NCI-H526 treated with DMSO at 0.1 percent for 48 hours (cell line): Measurements from ENCODE around the gene TMEM37.

Experiments
- DNase-seq: peaks from one replicate; lab custom pipeline; 2025; lab: John Stamatoyannopoulos, UW

TMEM37 gene

DNA sequence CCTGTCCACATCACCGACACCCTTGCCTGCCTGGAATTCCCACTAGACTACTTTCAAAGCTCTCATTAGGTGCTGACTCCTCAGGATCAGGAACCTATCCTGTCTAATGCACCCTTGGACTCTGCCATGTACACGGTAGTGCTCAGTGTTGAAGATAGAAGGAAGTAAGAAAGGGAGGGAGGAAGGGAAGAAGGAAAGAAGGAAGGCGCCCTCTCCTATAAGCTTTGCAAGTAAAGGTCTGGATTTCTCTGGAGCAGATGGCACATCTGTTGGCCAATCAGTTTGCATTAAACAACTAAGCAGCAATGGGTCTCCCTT, 47.3 kb downstream of the TMEM37 start:
- DNase-seq, result no peak

DNA sequence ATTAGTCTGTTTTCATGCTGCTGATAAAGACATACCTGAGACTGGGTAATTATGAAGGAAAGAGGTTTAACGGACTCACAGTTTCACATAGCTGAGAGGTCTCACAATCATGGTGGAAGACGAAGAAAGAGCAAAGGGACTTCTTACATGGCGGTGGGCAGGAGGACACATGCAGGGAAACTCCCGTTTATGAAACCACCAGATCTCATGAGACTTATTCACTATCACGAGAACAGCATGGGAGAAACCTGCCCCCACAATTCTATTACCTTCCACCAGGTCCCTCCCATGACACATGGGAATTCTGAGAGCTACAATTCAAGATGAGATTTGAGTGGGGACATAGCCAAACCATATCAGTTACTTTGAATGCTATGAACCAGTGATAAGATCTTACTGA, 48.5 kb downstream of the TMEM37 start:
- DNase-seq, result no peak

- no peak for DNase-seq
These were observed 49.1 kb downstream of the TMEM37 start for GRCh38 chr2:119480718-119481142.

DNA sequence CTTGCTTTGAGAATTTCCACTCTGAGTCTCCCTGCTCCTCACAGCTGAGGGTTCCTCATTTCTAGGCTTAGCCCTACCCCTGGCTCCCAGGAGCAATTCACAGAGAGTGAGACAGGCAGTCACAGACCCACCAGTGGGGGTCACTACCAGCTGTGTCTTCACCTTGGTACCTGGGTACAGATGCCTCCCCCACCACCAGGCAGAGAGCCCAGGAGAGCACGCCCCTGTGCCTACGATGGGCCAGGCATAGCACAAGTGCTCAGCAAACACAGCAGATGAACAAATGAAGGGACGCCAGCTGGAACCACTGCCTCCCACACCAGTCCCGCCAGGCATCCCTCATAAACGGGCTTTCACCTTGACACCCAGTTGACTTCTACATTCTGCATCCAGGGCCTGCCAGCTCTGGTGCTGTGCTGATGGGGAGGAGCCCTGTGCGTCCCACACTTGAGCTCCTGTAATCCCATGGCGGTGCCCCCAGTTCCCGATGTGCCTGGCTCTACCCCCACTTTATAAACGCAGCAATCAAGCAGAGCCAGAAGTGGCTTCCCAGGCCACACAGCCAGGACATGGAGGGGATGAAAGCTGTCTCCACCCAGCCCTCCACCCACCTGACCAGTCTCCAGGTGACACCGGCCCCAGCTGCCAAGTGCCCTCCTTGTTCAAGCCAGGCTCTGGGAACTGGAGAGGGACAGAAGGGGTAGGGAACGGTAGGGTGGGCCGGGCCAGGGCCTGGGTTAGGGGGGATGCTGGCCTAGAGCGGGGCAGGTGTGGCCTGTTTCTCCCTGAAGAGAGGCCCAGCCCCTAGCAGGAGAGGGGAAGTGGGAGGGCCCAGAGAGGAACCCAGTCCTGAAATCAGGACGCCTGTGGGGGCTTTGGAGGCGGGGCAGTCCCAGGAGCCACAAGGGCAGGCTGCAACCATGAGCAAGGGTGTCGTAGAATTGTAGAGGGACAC, 50.1 kb downstream of the TMEM37 start:
- DNase-seq, result no peak

DNA sequence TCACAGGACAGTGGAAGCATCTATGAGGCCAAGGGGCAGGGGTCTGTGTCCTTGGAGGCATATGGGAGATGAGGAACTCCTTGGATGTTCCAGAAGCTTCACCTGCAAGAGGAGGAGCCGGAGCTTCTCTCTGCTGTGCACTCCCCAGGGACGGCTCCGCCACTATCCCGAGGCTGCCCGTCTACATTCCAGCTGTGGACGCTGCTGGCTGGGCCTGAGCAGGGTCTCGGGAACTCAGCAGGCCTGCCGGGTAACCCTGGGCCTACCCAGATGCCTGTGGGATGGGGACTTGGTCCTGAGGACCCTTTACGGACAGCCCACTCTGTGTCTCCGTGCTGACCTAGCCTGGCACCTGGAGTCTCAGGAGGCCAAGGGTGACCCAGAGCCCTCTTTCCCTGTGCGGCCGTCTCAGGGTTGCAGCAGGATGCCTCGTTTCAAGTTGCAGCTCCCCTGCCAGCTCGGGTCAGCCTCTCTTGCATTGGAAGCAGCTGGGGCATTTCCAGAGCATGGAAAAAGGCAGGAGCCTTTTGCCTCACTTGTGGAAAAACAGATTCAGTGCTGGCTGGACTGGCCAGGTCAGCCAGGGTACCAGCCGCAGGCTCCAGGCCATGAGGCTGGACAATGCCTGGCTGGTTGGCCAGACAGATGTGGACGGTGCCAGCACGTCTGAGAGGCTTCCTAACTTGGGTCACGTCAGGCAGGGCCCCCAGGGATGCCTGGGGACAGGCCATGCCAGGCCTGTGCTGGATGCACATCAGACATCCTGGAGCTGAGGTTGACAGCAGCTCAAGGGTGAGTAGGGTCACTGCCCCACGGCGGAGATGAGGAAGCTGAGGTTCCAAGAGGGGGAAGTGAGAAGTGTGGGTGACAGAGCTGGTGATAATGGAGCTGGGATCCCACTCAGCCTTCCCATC, 51.1 kb downstream of the TMEM37 start:
- DNase-seq, result no peak

DNA sequence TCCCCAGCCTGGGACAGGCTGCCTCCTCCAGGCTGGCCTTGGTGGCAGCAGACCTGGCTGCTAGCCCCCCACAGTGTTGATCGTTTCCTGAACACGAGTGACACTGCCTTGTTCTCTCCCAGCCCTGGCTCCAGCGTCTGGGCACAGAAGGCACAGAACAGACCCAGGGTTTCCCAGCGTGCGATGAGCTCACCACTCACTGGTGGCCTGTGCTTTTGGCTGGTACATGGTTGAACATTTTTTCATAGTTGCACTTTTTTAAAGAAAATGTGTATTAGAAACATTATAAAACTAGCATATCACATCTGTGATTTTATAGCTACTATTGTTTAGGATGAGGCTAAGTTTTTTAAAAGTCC, 51.7 kb downstream of the TMEM37 start:
- DNase-seq, result no peak

DNA sequence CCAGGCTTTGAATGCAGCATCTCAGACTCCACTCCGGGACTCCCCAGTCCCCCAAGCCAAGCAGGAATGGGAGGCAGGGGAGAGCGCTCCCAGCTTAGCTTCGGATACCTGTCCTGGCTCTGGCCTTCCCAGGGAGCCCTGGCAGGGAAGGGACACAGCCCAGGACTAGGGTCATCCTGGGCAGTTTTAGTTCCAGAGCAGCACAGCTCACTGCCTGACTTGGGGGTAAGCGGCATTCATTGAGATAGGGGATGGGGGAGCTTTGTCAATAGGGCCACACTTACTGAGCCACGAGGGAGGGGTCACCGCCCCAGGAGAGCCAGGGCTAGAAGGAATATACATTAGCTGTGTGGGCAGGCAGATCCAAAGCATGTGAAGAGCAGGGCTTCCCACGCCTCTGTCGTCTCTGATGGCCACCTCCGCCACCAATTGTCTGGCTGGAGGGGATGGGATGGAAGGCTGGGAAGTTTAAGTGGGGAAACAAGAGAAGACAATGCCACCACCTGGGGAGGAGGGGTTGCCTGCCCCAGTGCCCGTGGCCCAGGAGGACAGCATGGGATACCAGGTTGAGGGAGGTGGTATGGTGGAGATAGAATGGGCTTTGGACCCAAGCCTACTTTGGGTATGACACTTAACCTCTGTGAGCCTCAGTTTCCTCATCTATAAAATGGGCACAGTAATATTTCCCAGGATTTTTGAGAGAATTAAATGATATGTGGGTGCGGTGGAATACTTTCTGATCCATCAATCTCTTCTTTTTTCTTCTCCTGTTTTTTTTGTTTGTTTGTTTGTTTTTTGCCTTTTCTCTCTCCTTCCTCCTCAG, 52.5 kb downstream of the TMEM37 start:
- no peak for DNase-seq

DNA sequence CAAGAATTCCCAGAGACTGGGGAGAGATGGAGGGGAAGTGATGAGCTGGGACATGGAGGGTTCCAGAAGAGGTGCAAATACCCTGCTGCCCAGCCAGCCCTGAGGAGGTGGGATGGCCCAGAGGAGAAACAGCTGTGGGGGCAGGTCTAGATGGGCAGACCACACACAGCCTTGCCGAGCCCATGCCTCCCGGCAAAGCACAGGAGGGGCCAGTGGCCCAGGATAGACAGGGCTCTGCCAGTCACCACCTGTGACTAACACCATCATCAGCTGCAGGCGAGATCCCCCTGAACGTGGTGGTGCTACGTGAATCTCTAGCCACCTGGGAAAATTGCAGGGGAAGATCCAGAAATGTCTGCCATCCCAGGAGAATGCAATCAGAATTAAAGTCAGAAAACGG, 53.2 kb downstream of the TMEM37 start:
- no peak for DNase-seq

DNA sequence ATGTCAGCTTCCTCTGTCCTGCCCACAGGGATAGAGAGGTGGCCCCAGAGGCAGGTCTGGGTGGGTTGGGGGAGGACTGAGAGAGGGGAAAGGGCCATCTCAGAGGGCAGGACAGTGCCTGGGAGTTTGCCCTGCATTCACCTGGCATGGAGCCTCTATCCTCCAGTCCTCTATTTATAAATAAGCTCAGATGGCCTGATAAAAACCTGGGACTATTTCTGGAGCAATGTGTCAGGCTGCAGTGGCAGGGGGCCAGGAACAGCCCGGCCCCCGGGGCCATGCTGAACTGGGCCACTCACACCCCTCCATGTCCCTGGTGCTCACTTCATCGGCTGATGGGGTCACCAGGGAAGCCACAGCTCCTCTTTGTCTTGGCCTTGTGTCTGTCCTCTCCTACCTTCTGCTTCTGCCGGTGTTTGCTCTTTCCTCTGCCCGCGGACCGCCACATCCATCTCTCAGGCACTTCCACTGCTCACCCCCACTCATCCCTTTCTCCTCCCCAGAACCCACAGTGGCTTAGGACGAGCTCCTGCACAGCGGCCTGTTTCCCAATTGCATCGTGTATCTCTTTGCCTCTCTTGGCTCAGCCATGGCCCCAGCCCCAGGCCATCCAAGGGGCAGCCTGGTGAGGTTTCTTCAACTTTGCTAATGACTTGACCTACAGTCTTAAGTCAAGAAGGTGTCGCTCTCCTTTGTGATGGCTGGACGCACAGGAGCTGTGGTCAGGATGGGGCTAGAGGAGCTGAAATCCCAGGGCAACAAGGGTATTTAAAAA, 53.9 kb downstream of the TMEM37 start:
- DNase-seq, result no peak

GRCh38 chr2:119486196-119486827, 54.7 kb downstream of the TMEM37 start:
- DNase-seq, result no peak

DNA sequence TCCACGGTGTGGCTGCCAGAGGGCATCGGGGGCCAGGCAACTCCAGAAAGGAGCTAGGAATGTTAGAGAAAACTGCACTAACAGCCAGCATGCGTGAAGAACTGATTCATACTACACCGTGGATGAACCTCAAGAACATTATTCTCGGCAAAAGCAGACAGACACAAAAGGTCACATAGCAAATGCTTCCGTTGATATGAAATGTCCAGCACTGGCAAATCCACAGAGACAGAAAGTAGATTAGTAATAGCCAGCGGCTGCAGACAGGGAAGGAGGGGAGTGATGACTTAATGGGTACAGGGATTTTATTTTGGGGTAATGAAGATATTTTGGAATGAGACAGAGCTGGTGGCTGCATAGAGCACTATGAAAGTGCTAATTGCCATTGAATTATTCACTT, 55.2 kb downstream of the TMEM37 start:
- no peak for DNase-seq

GRCh38 chr2:119487434-119488244, 56.0 kb downstream of the TMEM37 start:
- DNase-seq, result peak; percentile 31
